Measurements from ENCODE around the gene STX11. TPM values are rescaled to one million over a fixed set of nuclear protein-coding genes. Genes with fewer than 3 reads are reported as not detected.

Gene STX11
- polyA plus RNA-seq, 1 donor from 2014 or later, result not detected

DNA sequence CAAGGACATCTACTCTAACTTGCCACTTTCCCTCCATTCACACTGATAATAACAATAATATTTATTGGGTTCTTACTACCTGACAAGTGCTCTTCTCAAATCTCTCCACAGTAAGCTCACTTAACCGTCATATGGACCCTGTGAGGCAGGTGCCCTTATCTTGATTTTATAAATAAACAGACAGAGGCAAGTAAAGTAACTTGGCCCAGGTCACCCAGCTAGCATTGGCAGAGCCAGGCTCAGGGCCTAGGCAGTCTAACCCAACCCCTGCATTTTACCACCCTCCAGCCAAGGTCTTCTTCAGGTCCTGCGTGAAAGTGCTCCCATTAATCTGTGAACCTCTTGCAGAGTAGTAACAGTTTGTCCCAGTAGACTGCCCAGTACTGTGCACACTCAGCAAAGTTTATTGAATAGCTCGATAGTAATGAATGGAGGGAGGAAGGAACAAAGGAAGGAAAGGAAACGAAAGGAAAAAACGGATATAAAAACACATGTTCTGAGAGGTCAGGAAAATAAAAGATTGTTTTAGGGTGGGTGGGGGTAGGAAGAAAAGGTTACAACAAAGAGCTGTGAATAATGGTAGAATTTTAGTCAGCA lies 17.0 kb upstream of the STX11 start:
- H3F3A ChIP-seq (ENCODE audit: insufficient read depth, low read length, poor library complexity, severe bottlenecking), result no peaks in the 10 kb centered on the region
- H3K27ac ChIP-seq (ENCODE audit: low read length), result no peak overlapping the region
- H3K9me2 ChIP-seq (ENCODE audit: insufficient read depth, low read length), result no peaks in the 10 kb centered on the region
- H3K27me3 ChIP-seq (ENCODE audit: insufficient read depth, low read depth, low read length), result no peaks in the 10 kb centered on the region
- no peaks in the 10 kb centered on the region for H3K36me3 ChIP-seq (ENCODE audit: insufficient read depth, low read length)
- no peaks in the 10 kb centered on the region for H3K9me3 ChIP-seq (ENCODE audit: low read length)
- no peak overlapping the region for H3K9ac ChIP-seq (ENCODE audit: low read length)
- TF ChIP-seq SMC3 (conservative IDR thresholded peaks at IDR 0.05; ENCODE audit: poor library complexity) (no peak), EP300 (conservative IDR thresholded peaks at IDR 0.05; ENCODE audit: poor library complexity, severe bottlenecking) (no peak), POLR2AphosphoS5 (IDR thresholded peaks at IDR 0.05) (no peak), MXI1 (conservative IDR thresholded peaks at IDR 0.05; ENCODE audit: poor library complexity, severe bottlenecking) (no peak), TAF1 (IDR thresholded peaks at IDR 0.05; ENCODE audit: low read depth) (no peak), EZH2 (IDR thresholded peaks at IDR 0.05; ENCODE audit: borderline replicate concordance, insufficient read depth, low read length, poor library complexity, severe bottlenecking) (no peak), RAD21 (conservative IDR thresholded peaks at IDR 0.05) (no peak)
- TF ChIP-seq, protein P1, sequence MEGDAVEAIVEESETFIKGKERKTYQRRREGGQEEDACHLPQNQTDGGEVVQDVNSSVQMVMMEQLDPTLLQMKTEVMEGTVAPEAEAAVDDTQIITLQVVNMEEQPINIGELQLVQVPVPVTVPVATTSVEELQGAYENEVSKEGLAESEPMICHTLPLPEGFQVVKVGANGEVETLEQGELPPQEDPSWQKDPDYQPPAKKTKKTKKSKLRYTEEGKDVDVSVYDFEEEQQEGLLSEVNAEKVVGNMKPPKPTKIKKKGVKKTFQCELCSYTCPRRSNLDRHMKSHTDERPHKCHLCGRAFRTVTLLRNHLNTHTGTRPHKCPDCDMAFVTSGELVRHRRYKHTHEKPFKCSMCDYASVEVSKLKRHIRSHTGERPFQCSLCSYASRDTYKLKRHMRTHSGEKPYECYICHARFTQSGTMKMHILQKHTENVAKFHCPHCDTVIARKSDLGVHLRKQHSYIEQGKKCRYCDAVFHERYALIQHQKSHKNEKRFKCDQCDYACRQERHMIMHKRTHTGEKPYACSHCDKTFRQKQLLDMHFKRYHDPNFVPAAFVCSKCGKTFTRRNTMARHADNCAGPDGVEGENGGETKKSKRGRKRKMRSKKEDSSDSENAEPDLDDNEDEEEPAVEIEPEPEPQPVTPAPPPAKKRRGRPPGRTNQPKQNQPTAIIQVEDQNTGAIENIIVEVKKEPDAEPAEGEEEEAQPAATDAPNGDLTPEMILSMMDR (IDR thresholded peaks at IDR 0.05; ENCODE audit: poor library complexity, severe bottlenecking), result no peak
- TF ChIP-seq, protein P2, sequence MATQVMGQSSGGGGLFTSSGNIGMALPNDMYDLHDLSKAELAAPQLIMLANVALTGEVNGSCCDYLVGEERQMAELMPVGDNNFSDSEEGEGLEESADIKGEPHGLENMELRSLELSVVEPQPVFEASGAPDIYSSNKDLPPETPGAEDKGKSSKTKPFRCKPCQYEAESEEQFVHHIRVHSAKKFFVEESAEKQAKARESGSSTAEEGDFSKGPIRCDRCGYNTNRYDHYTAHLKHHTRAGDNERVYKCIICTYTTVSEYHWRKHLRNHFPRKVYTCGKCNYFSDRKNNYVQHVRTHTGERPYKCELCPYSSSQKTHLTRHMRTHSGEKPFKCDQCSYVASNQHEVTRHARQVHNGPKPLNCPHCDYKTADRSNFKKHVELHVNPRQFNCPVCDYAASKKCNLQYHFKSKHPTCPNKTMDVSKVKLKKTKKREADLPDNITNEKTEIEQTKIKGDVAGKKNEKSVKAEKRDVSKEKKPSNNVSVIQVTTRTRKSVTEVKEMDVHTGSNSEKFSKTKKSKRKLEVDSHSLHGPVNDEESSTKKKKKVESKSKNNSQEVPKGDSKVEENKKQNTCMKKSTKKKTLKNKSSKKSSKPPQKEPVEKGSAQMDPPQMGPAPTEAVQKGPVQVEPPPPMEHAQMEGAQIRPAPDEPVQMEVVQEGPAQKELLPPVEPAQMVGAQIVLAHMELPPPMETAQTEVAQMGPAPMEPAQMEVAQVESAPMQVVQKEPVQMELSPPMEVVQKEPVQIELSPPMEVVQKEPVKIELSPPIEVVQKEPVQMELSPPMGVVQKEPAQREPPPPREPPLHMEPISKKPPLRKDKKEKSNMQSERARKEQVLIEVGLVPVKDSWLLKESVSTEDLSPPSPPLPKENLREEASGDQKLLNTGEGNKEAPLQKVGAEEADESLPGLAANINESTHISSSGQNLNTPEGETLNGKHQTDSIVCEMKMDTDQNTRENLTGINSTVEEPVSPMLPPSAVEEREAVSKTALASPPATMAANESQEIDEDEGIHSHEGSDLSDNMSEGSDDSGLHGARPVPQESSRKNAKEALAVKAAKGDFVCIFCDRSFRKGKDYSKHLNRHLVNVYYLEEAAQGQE (IDR thresholded peaks at IDR 0.05; ENCODE audit: borderline replicate concordance), result no peak
- no peak overlapping the region for H2AFZ ChIP-seq (ENCODE audit: low read depth, low read length)
- no peaks in the 10 kb centered on the region for H3K79me2 ChIP-seq (replicated peaks; ENCODE audit: insufficient read depth, low read length)
- H4K20me1 ChIP-seq (ENCODE audit: insufficient read depth), result no peaks in the 10 kb centered on the region
- H3K4me3 ChIP-seq (ENCODE audit: low read length), result no peak overlapping the region
- no peak overlapping the region for H3K4me2 ChIP-seq (ENCODE audit: low read length)

DNA sequence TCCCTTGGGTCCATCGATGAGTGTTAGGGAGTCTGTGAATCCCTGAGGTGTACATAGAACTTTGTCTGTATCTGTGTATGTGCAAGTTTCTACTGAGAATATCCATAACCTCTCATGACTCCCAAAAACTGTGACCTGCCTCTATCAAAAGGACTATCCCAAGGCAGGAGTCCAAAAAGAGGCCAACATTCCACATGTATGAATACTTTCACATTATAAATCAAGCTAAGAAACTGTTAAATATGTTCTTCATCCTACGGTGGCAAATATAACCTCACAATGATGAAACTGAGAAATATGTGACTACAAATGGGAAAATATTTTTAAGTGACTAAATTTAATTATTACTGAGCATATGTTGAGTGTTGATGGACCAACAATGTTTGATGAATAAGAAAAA lies 16.1 kb upstream of the STX11 start:
- no peak overlapping the region for H2AFZ ChIP-seq (ENCODE audit: low read depth, low read length)
- no peak overlapping the region for H3K4me3 ChIP-seq (ENCODE audit: low read length)
- no peaks in the 10 kb centered on the region for H3K79me2 ChIP-seq (replicated peaks; ENCODE audit: insufficient read depth, low read length)
- H3K27me3 ChIP-seq (ENCODE audit: insufficient read depth, low read depth, low read length), result no peaks in the 10 kb centered on the region
- no peaks in the 10 kb centered on the region for H3K9me3 ChIP-seq (ENCODE audit: low read length)
- H3F3A ChIP-seq (ENCODE audit: insufficient read depth, low read length, poor library complexity, severe bottlenecking), result no peaks in the 10 kb centered on the region
- H3K36me3 ChIP-seq (ENCODE audit: insufficient read depth, low read length), result no peaks in the 10 kb centered on the region
- H3K27ac ChIP-seq (ENCODE audit: low read length), result no peak overlapping the region
- H3K9me2 ChIP-seq (ENCODE audit: insufficient read depth, low read length), result no peaks in the 10 kb centered on the region
- TF ChIP-seq POLR2AphosphoS5 (IDR thresholded peaks at IDR 0.05) (no peak), SMC3 (conservative IDR thresholded peaks at IDR 0.05; ENCODE audit: poor library complexity) (no peak), MXI1 (conservative IDR thresholded peaks at IDR 0.05; ENCODE audit: poor library complexity, severe bottlenecking) (no peak), TAF1 (IDR thresholded peaks at IDR 0.05; ENCODE audit: low read depth) (no peak), EZH2 (IDR thresholded peaks at IDR 0.05; ENCODE audit: borderline replicate concordance, insufficient read depth, low read length, poor library complexity, severe bottlenecking) (no peak), RAD21 (conservative IDR thresholded peaks at IDR 0.05) (no peak), EP300 (conservative IDR thresholded peaks at IDR 0.05; ENCODE audit: poor library complexity, severe bottlenecking) (no peak)
- TF ChIP-seq, protein P1 (IDR thresholded peaks at IDR 0.05; ENCODE audit: poor library complexity, severe bottlenecking), result no peak
- TF ChIP-seq, protein P2 (IDR thresholded peaks at IDR 0.05; ENCODE audit: borderline replicate concordance), result no peak
- no peak overlapping the region for H3K4me2 ChIP-seq (ENCODE audit: low read length)
- no peaks in the 10 kb centered on the region for H4K20me1 ChIP-seq (ENCODE audit: insufficient read depth)
- H3K9ac ChIP-seq (ENCODE audit: low read length), result no peak overlapping the region

Measured in neural cell (in vitro differentiated cells).